ENCODE data around the gene CTRL.
"Not testable (repeated sequence)": the region's sequence is repeated elsewhere in the genome, so short reads cannot be mapped to it uniquely, and the experiment has no call there.

CTRL gene

DNA sequence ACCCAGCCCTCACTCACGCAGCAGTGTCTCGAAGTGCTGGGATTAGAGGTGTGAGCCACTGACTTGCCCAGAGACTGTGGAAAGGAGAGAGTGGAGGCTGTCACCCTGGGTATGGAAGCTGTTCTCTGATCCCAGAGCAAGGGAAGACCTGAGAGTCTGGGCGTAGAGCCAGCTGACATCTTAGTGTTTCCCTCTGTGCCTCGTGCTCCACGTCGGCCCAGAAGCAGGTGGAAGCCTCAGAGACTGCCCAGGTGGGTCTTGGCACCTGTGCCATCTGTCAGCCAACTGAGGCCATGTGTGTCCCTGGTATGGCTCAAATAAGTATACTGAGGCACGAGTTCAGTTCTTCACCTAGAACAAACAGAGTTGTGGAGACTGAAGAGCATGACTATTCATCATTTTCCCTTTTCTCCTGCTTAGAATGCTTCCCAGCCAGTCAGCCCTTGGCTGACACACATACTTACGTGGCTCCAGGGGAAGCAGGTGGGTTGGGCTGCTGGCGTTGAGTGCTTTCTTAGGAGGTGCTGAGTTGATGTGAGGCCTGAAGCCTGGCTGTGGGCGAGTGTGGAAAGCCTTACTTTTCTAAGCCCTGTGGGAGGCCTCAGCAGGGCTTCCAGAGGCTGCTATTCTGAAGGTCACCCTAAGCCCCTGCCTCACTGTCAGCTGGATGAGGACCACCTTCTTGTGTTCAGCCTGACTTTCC lies 8.1 kb downstream of the CTRL start:
- DNase-seq (ENCODE audit: low spot score): no peak

- DNase-seq (ENCODE audit: low spot score): no peak
These were observed 8.9 kb downstream of the CTRL start for GRCh38 chr16:67922740-67923139.

DNA sequence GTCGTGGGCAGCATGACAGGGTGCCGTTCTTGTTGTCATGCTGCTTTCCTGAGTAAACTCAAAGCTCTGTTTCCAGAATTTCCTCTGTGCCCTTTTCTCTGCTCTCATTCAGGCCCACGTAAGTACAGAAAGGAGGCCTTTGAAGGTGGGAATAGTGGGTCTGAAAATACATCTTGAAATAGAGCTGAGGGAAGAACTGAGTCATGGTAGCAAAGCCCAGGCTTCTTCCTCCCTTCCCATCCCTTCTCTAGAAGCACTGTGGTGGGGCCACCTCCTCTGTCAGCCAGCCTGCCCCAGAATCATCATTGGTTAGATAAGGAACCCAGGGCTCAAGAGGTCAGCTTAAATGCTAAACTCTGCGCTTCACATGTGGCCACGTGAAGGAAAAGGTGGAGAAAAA lies 9.4 kb downstream of the CTRL start:
- no peak for DNase-seq (ENCODE audit: low spot score)

DNA sequence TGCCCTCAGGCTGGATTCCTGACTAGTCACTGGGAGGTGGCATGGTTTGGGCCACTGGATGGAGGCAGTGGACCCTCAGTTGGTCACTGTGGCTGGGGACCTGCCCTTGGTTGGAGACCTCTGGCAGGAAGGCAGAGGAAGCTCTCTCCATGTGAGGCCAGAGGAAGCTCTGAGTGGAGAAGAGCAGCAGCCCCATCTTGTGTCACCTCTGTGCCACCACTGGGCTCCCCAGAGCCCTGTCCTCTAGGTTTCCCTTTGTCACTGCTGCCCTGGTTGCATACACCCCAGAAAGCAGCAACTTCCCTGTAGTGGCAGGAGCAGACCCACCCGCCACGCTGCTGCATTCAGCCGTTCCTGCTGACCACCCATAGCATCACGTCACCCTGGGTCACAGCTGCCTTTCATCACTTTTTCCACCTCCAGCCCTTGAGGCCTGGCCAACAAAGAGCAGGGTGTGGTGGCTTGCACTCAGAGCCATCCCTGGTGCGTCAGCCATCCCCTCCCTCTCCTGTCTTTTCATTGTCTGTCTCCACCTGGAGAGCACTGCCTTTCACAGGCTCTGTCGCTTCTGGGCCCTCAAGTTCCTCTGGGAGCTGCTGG lies 11.9 kb downstream of the CTRL start:
- no peak for DNase-seq (ENCODE audit: low spot score)

GRCh38 chr16:67917852-67918236 lies 13.8 kb downstream of the CTRL start:
- DNase-seq (ENCODE audit: low spot score): peak; percentile 60

- no peak for DNase-seq (ENCODE audit: low spot score)
These were observed 14.4 kb downstream of the CTRL start for GRCh38 chr16:67917140-67917851.

DNA sequence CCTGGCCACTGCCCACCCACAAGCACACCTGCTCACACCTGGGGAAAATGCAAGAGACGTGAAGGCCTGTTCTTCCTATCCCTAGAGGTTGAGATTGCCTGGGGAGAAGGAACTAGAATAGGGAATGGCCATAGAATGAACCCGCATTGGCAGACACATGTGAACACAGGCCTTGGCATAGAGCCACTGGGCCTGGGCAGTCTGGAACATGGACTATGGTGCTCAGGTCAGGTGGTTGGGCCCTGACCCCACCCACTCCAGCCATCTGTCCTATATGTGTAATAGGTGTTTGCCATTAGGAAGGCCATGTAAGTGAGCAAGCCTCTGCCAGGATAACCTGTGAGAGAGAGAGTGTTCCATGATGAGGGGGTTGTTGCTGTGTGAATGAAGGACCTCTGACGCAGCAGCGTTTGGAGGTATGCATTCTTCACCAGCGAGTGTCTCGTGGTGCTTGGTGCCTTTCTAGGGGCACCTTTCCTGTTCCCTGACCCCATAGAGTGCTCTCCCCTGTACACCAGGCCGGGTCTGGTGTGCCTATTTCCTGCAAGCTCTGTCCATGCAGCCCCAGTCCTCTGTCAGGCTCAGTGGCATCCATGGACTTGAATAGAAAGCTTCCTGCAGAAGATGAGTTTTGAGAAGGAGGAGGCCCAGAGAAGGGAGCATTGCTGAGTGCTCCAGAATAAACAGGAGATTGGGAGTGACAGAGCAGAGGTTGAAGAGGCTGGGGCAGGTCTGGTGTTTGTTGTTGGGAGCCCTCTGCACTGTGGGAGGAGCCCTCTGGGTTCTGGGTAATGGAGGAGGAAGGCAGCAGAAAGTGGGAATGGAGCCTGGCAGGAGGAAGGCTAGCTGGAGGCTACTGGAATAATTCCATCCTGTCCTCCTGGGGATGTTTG lies 15.6 kb downstream of the CTRL start:
- DNase-seq (ENCODE audit: low spot score): no peak

- not testable (repeated sequence) for DNase-seq (ENCODE audit: low spot score)
These were observed 16.2 kb downstream of the CTRL start for GRCh38 chr16:67915496-67915769.

DNA sequence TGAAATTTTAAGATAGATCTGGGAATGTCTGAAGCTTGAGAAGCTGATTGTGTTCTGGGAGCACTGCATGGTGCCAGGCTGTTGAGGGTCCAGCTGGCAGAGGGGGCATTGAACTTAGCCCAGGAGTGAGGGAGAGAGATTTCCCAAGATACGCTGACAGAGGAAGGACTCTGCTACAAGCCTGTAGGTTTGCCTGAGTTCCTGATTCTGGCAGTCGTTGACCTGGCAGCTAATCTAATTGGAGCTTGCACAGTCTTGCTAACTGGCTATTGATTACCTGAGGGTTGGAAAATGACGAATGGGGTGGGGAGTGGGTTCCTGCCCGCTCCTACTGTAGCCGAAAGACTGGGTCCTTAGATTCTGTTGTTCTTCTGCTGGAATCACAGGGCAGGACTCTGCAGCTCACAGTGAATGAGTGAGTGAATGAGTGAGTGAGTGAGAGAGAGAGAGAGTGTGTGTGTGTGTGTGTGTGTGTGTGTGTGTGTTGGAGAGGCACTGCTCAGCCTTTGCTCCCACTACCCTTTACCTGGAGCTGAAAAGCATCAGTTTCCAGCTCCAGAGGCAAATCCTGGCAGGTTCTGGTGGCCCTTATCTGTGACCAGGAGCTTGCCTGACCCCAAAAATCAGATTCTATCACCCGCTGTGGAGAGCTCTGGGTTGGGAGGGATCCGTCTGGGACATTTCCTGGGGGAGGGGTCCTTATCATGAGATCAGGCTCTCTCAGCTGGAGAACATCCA lies 16.7 kb downstream of the CTRL start:
- DNase-seq (ENCODE audit: low spot score): no peak

DNA sequence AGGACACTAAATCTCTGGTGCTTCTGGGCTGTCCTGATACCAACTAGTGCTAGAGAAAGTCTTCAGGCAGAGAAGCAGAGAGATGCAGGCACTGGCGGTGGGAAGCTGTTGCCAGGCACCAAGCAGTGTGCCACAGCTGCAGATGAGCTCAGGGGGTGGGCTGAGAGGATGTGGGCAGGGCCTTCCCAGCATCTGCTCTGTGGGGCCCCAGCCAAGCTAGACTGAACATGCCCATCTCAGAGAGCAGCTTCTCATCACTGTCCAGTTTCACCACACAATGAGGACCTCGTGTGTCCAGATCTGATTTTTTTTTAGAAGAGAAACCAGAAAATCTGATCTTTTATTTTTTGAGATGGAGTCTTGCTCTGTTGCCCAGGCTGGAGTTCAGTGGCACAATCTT lies 21.5 kb downstream of the CTRL start:
- DNase-seq (ENCODE audit: low spot score): no peak

GRCh38 chr16:67909056-67909742 lies 22.5 kb downstream of the CTRL start:
- DNase-seq (ENCODE audit: low spot score): no peak

GRCh38 chr16:67907397-67908180 lies 24.1 kb downstream of the CTRL start:
- DNase-seq (ENCODE audit: low spot score): no peak

- DNase-seq (ENCODE audit: low spot score): no peak
These were observed 28.8 kb downstream of the CTRL start for GRCh38 chr16:67902831-67903230.

DNA sequence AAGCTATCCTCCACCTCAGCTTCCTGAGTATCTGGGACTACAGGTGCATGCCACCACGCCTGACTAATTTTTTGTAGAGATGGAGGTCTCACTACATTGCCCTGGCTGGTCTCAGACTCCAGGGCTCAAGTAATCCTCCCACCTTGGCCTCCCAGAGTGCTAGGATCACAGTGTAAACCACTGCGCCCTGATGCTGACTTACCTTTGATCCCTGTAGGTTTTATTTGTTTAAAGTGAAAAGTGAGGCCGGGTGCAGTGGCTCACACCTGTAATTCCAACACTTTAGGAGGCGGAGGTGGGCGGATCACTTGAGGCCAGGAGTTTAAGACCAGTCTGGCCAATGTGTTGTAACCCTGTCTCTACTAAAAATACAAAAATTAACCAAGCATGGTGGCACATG lies 29.9 kb downstream of the CTRL start:
- DNase-seq (ENCODE audit: low spot score): no peak

DNA sequence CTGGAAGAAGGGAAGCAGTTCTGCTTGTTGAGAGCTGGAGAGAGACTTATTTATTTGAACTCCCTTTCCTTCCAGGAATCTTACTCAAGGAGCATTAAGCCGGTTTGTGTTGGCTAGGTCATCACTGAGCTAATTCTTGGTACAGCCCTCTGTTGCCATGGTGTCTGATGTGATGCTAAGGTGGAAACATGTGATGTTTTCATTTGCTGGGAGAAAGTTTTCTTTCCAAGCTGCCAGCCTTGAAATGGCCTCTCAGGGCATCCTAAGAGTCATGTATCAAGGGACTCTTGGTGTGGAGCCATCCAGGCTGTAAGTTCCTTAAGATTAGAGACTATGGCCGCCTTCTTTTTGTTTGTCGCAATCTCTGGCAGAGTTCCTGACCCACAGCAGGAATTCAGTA lies 34.4 kb downstream of the CTRL start:
- no peak for DNase-seq (ENCODE audit: low spot score)

DNA sequence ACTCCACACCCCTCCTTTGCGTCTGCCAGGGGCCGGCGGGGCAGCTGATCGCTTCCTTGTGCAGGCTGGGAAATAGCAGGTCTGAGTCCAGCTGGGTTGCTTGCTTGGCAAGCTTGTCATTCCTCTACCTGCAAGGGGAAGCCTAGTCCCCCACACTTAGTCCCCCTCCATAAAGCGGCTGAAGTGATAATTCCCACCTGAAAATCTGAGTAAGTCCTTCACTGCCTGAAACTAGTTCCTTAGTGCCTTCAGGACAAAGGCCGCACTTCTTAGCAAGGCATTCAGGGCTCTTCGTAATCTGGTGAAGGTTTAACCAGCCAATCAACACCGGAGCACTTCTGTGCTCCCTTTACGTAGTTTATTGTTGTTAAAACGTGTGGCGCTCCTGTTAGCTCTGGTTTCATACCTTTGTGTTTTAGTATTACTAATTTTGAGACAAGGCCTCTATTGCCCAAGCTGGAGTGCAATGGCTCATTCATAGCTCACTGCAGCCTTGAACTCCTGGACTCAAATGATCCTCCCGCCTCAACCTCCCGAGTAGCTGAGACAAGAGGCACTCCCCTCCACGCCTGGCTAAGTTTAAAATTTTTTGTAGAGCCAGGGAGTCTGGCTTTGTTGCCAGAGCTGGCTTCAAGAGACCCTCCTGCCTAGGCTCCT lies 37.8 kb downstream of the CTRL start:
- DNase-seq (ENCODE audit: low spot score): no peak

- peak; percentile 92 for DNase-seq (ENCODE audit: low spot score)
These were observed 38.5 kb downstream of the CTRL start, which contains the start of gene PSKH1 for GRCh38 chr16:67892899-67893742. PSKH1 (plus strand) TSS chr16:67893254; CDS start chr16:67908750, 15,496 bp downstream.

DNA sequence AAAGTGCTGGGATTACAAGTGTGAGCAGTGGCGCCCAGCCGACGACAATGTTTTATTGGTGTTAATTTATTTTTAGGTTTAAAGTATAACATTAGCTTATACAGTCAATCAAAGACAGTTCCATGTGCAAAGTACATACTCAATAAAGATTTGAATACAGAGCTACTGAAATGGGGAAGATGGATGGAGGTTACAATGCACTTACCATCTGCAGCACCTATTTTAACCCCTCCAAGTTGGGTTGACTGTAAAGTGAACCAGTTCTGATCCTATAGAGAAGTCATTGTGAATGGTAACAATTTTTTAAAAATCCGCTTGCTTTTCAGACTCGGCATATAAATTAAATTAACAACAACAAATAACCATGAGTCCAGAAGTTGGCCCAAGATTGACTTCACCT lies 39.3 kb downstream of the CTRL start:
- no peak for DNase-seq (ENCODE audit: low spot score)

DNA sequence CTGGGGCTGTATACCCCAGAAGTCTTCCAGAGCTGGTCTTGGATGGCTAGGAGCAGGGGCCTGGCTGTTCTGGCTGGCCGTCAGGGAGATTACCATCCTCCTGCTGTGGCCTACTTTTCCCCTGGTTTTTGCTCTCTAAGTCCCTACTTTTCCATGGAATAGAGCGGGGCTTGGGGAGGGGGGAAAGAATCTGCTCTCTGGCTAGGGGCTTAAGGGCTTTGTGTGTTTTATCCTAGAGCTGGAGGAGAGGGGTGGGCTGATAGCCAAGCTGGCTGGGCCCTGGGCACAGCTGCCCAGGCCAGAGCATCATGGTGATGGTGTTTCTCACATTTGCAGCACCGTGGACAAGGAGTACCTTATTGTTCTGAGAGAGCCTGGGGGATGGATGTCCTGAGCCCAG lies 43.3 kb downstream of the CTRL start:
- DNase-seq (ENCODE audit: low spot score): no peak
